MM.1S (cell line): Measurements from ENCODE around the gene TPRA1.

Experiments
- CTCF ChIP-seq: fragments of 300-600 bp; sonication (generic); IDR thresholded peaks from 2 replicates; pipeline ENCODE4 v1.5.1; 2016; ENCODE audit warnings: antibody characterized with exemption, low read length, mixed read lengths
- EZH2 ChIP-seq: fragments of 300-600 bp; sonication (generic); optimal IDR thresholded peaks from 2 replicates; pipeline ENCODE3; 2017; ENCODE audit warnings: low read depth, mild to moderate bottlenecking, antibody characterized with exemption, low read length, mixed read lengths

- TF ChIP-seq CTCF (no peak), EZH2 (no peak)
These were observed 18.3 kb downstream of the TPRA1 start for GRCh38 chr3:127572186-127572585.
